OCI-LY7 (cell line): ENCODE data around the gene SHISAL2A. TPM values are rescaled to one million over a fixed set of nuclear protein-coding genes. Genes with fewer than 3 reads are reported as not detected.

Experiments used
- BruUV-seq: library from RNA; stranded (reverse); fragments of 400-500 nt; replicated peaks from 2 replicates; lab custom pipeline; 2021; lab: Mats Ljungman, UMichigan
- CTCF ChIA-PET: fragments of 300-600 bp; sonication (Branson Sonifier 250); formaldehyde crosslinking; loops from one replicate; lab custom pipeline; 2022; ENCODE audit warnings: antibody characterized with exemption; ENCODE audit not compliant: unreplicated experiment; lab: Charles Lee
- POLR2A ChIA-PET: fragments of 300-600 bp; sonication (Branson Sonifier 250); formaldehyde crosslinking; loops from one replicate; lab custom pipeline; 2022; ENCODE audit warnings: antibody characterized with exemption; lab: Charles Lee
- DNase-seq: peaks from one replicate; pipeline ENCODE4 v3.0.0-alpha.2; 2015; ENCODE audit warnings: low spot score
- H2AFZ ChIP-seq: fragments of 200-600 bp; sonication (generic), shearing (Covaris generic); 2 replicates; pipeline ENCODE4 v1.6.1; 2014; ENCODE audit warnings: mild to moderate bottlenecking, antibody characterized with exemption, low read length, moderate library complexity
- H3K27ac ChIP-seq: fragments of 200-600 bp; sonication (generic); 2 replicates; pipeline ENCODE4 v1.5.1; 2014; ENCODE audit warnings: mixed run types, low read depth, mild to moderate bottlenecking, moderate library complexity, low read length, inconsistent platforms; ENCODE audit not compliant: poor library complexity, severe bottlenecking
- H3K36me3 ChIP-seq: fragments of 200-600 bp; sonication (generic); 2 replicates; pipeline ENCODE4 v1.6.1; 2014; ENCODE audit warnings: mild to moderate bottlenecking, antibody characterized with exemption, low read length, moderate library complexity, mixed read lengths; ENCODE audit not compliant: insufficient read depth
- H3K4me1 ChIP-seq: fragments of 200-600 bp; sonication (generic); 2 replicates; pipeline ENCODE4 v1.5.1; 2014; ENCODE audit warnings: mild to moderate bottlenecking, low read length; ENCODE audit not compliant: insufficient read depth, poor library complexity, severe bottlenecking
- H3K4me2 ChIP-seq: fragments of 200-600 bp; sonication (generic); 2 replicates; pipeline ENCODE4 v1.6.1; 2014; ENCODE audit warnings: mild to moderate bottlenecking, low read length
- H3K4me3 ChIP-seq: fragments of 200-600 bp; sonication (generic); 2 replicates; pipeline ENCODE4 v1.5.1; 2014; ENCODE audit warnings: mild to moderate bottlenecking, low read depth, low read length; ENCODE audit not compliant: poor library complexity, severe bottlenecking
- H3K79me2 ChIP-seq: fragments of 200-600 bp; sonication (generic); 2 replicates; pipeline ENCODE4 v1.6.1; 2016; ENCODE audit warnings: low read depth, mild to moderate bottlenecking, low read length, moderate library complexity, mixed read lengths; ENCODE audit not compliant: insufficient read depth
- H3K9me2 ChIP-seq: fragments of 200-600 bp; sonication (generic); 2 replicates; pipeline ENCODE4 v1.6.1; 2016; ENCODE audit warnings: mild to moderate bottlenecking, low read length, mixed read lengths; ENCODE audit not compliant: insufficient read depth
- H3K9me3 ChIP-seq: fragments of 200-600 bp; sonication (generic); 2 replicates; pipeline ENCODE4 v1.6.1; 2014; ENCODE audit warnings: mild to moderate bottlenecking, mixed run types, low read length, mixed read lengths
- H4K20me1 ChIP-seq: fragments of 200-600 bp; sonication (generic); 2 replicates; pipeline ENCODE4 v1.6.1; 2014; ENCODE audit warnings: mild to moderate bottlenecking, antibody characterized with exemption, low read length, moderate library complexity, mixed read lengths; ENCODE audit not compliant: insufficient read depth
- EZH2phosphoT487 ChIP-seq: fragments of 200-600 bp; sonication (generic); IDR thresholded peaks from 2 replicates; pipeline ENCODE4 v1.6.1; 2018; ENCODE audit warnings: low read depth, borderline replicate concordance, mild to moderate bottlenecking, mixed run types, antibody characterized with exemption, low read length, moderate library complexity, mixed read lengths
- intact Hi-C: fragments of 100-400 bp; cut with micrococcal nuclease; formaldehyde crosslinking; loops from one replicate; pipeline ENCODE4 v1.10.0; 2022; ENCODE audit not compliant: unreplicated experiment
- total RNA-seq, 2 experiments: library from RNA; depleted of rRNA in 1 of 2; stranded (reverse); fragments of >200 nt in 1 of 2; shearing (Covaris generic) in 1 of 2; gene quantifications; 2 replicates each; pipeline ENCODE4 v1.2.3, GENCODE V29; 2014 to 2022
- TF ChIP-seq, protein P1 (sequence below): fragments of 200-600 bp; sonication (generic); conservative IDR thresholded peaks from 2 replicates; pipeline ENCODE4 v1.5.1; 2014; ENCODE audit warnings: mild to moderate bottlenecking, antibody characterized with exemption, low read length, moderate library complexity, mixed read lengths

SHISAL2A gene
- total RNA-seq, 2 experiments from 2014 or later, result 0.27 to 0.69 TPM

DNA sequence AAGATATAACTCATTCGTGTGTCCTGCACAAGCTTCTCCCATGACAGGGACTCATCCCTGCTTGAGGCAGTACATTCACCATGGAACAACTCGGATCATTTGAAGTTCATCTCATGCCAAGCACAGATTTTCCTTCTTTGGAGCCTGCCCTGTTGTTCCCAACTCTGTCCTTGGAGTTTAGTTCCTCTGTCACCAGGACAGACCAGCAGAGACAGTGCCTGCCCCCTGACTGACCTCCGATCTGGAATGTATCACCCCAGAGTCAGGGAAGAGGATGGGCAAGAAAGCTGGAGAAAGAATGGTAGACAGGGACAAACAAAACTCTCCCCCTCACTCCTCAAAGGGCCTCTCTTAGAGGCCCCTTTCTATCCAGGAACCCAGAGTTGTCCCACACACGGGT is 5.0 kb downstream of the SHISAL2A start:
- peaks cover 14% of the 10 kb centered on the region for H3K9me3 ChIP-seq
- no peaks in the 10 kb centered on the region for H3K79me2 ChIP-seq
- intact Hi-C loops, result loop anchor here (1.0 to 2.0 kb wide), 4 partner anchors 49 to 495 kb away; partner anchors contain the start of genes ORC1, PRPF38A, TUT4 and ZFYVE9
- H2AFZ ChIP-seq, result peak overlapping the region; percentile 71; the same call in 1 of the 2 replicates
- peak overlapping the region; percentile 85 for H3K4me2 ChIP-seq
- TF ChIP-seq EZH2phosphoT487, result no peak
- TF ChIP-seq, protein P1, sequence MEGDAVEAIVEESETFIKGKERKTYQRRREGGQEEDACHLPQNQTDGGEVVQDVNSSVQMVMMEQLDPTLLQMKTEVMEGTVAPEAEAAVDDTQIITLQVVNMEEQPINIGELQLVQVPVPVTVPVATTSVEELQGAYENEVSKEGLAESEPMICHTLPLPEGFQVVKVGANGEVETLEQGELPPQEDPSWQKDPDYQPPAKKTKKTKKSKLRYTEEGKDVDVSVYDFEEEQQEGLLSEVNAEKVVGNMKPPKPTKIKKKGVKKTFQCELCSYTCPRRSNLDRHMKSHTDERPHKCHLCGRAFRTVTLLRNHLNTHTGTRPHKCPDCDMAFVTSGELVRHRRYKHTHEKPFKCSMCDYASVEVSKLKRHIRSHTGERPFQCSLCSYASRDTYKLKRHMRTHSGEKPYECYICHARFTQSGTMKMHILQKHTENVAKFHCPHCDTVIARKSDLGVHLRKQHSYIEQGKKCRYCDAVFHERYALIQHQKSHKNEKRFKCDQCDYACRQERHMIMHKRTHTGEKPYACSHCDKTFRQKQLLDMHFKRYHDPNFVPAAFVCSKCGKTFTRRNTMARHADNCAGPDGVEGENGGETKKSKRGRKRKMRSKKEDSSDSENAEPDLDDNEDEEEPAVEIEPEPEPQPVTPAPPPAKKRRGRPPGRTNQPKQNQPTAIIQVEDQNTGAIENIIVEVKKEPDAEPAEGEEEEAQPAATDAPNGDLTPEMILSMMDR, result no peak
- no peaks in the 10 kb centered on the region for H4K20me1 ChIP-seq
- peaks cover 67% of the 10 kb centered on the region for H3K4me1 ChIP-seq
- peaks cover 6% of the 10 kb centered on the region; the same call in 1 of the 2 replicates for H3K36me3 ChIP-seq
- ChIA-PET POLR2A (interaction anchor here (0.5 to 2.3 kb wide), 8 partner anchors 10 to 303 kb away, joined by 3 to 8 read pairs (median 4); no protein-coding TSS in a partner anchor), CTCF (no interaction called here)
- peak overlapping the region; percentile 96 for H3K27ac ChIP-seq
- no TSS peak for BruUV-seq
- no peaks in the 10 kb centered on the region for H3K9me2 ChIP-seq
- no peak for DNase-seq
- H3K4me3 ChIP-seq, result peak overlapping the region; percentile 53

DNA sequence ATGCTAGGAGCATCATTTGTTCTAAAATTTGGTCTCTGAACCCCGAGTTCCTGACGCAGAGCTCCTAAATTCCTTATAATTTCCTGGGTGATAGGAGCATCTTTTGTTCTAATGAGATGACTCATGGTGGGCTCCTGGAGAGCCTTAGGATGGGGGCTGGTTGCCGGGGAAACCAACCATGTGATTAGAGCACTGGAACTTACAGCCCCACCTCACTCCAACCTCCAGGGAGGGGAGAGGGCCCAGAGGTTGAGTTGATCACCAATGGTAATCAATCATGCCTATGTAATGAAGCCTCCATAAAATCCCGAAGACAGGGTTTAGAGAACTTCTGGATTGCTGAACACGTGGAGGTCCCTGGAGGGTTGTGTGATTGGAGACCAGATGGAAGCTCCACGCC is 7.7 kb downstream of the SHISAL2A start:
- Histone ChIP-seq H3K4me2 (peak overlapping the region; percentile 9; the same call in 1 of the 2 replicates), H3K27ac (no peak overlapping the region), H4K20me1 (no peaks in the 10 kb centered on the region), H3K9me2 (no peaks in the 10 kb centered on the region), H3K79me2 (no peaks in the 10 kb centered on the region), H3K4me1 (peaks cover 46% of the 10 kb centered on the region), H2AFZ (no peak overlapping the region), H3K36me3 (no peaks in the 10 kb centered on the region), H3K4me3 (no peak overlapping the region), H3K9me3 (no peaks in the 10 kb centered on the region)
- no peak for TF ChIP-seq EZH2phosphoT487
- DNase-seq, result no peak
- ChIA-PET CTCF (no interaction called here), POLR2A (interaction anchor here (0.7 to 1.5 kb wide), 3 partner anchors 9 to 205 kb away, joined by 3 to 4 read pairs (median 3); no protein-coding TSS in a partner anchor)
- intact Hi-C loops, result no loop called here
- no TSS peak for BruUV-seq

- H3K27ac ChIP-seq, result no peak overlapping the region
- ChIA-PET POLR2A (interaction anchor here (0.6 to 1.5 kb wide), 4 partner anchors 10 to 58 kb away, joined by 3 to 4 read pairs (median 3); no protein-coding TSS in a partner anchor), CTCF (no interaction called here)
- DNase-seq, result no peak
- H3K36me3 ChIP-seq, result no peaks in the 10 kb centered on the region
- no TSS peak for BruUV-seq
- peak overlapping the region; percentile 9; the same call in 1 of the 2 replicates for H3K4me2 ChIP-seq
- no peaks in the 10 kb centered on the region for H4K20me1 ChIP-seq
- peaks cover 41% of the 10 kb centered on the region for H3K4me1 ChIP-seq
- H3K9me2 ChIP-seq, result no peaks in the 10 kb centered on the region
- H3K79me2 ChIP-seq, result no peaks in the 10 kb centered on the region
- H2AFZ ChIP-seq, result peak overlapping the region; percentile 34; the same call in 1 of the 2 replicates
- no peaks in the 10 kb centered on the region for H3K9me3 ChIP-seq
- TF ChIP-seq, protein P1, result no peak
- no peak for TF ChIP-seq EZH2phosphoT487
- intact Hi-C loops, result no loop called here
- no peak overlapping the region for H3K4me3 ChIP-seq
These were observed 8.3 kb downstream of the SHISAL2A start for GRCh38 chr1:52641307-52641706.
